HL-60 (cell line): ENCODE measurements around the gene BLMH.
A peak's percentile ranks its signal among the peaks of the same experiment; 100 is the strongest.

ENCODE experiments used
- DNase-seq, 2 experiments: peaks; one replicate each; pipeline ENCODE4 v3.0.0-alpha.2; 2010 to 2020; ENCODE audit warnings: low read depth in 1 of 2, low spot score in 1 of 2
- H3K27ac ChIP-seq: fragments of 250-450 bp; sonication (Bioruptor Pico); replicated peaks from 2 replicates; pipeline ENCODE4 v1.5.1; 2020; ENCODE audit warnings: mild to moderate bottlenecking, moderate library complexity
- H3K27me3 ChIP-seq: fragments of 250-450 bp; sonication (Bioruptor Pico); 2 replicates; pipeline ENCODE4 v1.5.1; 2021; ENCODE audit warnings: mild to moderate bottlenecking, moderate library complexity; ENCODE audit not compliant: insufficient read depth, poor library complexity, severe bottlenecking
- H3K4me3 ChIP-seq: replicated peaks from 2 replicates; pipeline ENCODE4 v1.5.1; 2011; ENCODE audit warnings: mild to moderate bottlenecking, control low read depth, low read length; ENCODE audit not compliant: insufficient read depth
- CTCF ChIP-seq: IDR thresholded peaks from one replicate; pipeline ENCODE4 v1.5.1; 2011; ENCODE audit warnings: low read length, control low read depth, inconsistent platforms; ENCODE audit not compliant: insufficient read depth
- GABPA ChIP-seq: IDR thresholded peaks from 2 replicates; pipeline ENCODE4 v1.6.1; 2012; ENCODE audit warnings: low read depth
- POLR2AphosphoS5 ChIP-seq: IDR thresholded peaks from 2 replicates; pipeline ENCODE4 v1.6.1; 2012; ENCODE audit warnings: low read depth
- REST ChIP-seq: IDR thresholded peaks from 2 replicates; pipeline ENCODE4 v1.6.1; 2012; ENCODE audit warnings: low read depth; ENCODE audit not compliant: insufficient replicate concordance
- SPI1 ChIP-seq: IDR thresholded peaks from 2 replicates; pipeline ENCODE4 v1.6.1; 2012; ENCODE audit warnings: low read depth, mild to moderate bottlenecking, borderline replicate concordance

Gene BLMH

GRCh38 chr17:30290077-30290476 lies 1.7 kb downstream of the BLMH start:
- H3K27ac ChIP-seq = 0 out of 2 replicates have a peak overlapping the region, but pooled peaks have one; percentile 5
- no peak overlapping the region for H3K4me3 ChIP-seq
- TF ChIP-seq SPI1 (no peak), REST (no peak), CTCF (no peak)
- no peaks in the 10 kb centered on the region for H3K27me3 ChIP-seq
- no peak for DNase-seq

- DNase-seq = no peak
- Histone ChIP-seq H3K27ac (no peak overlapping the region), H3K4me3 (no peak overlapping the region), H3K27me3 (no peaks in the 10 kb centered on the region)
- TF ChIP-seq CTCF = no peak
- TF ChIP-seq POLR2AphosphoS5 = no peak
- no peak for TF ChIP-seq GABPA
- TF ChIP-seq SPI1 = no peak
- TF ChIP-seq REST = no peak
Observed at GRCh38 chr17:30279156-30279555, 12.6 kb downstream of the BLMH start.

- DNase-seq = peak in 1 of 2 experiments; percentile 14
- TF ChIP-seq REST = no peak
- TF ChIP-seq SPI1 = no peak
- no peak for TF ChIP-seq CTCF
- no peak for TF ChIP-seq GABPA
- no peak for TF ChIP-seq POLR2AphosphoS5
- no peak overlapping the region for H3K27ac ChIP-seq
- no peaks in the 10 kb centered on the region for H3K27me3 ChIP-seq
- no peak overlapping the region for H3K4me3 ChIP-seq
Observed at GRCh38 chr17:30278032-30278431, 13.7 kb downstream of the BLMH start.
